T-helper 1 cell treated with Interleukin-12 subunit alpha and Interleukin-12 subunit beta and Interleukin-4 antibody, amounts not matched to agents 30 ng/mL and 1 ng/mL, for 36 hours (primary cell): Measurements from ENCODE around the gene KRTAP20-4. TPM values are rescaled to one million over a fixed set of nuclear protein-coding genes. Genes with fewer than 3 reads are reported as not detected.

ENCODE experiments used
- intact Hi-C: fragments of 100-400 bp; cut with micrococcal nuclease; formaldehyde crosslinking; loops from one replicate; pipeline ENCODE4 v1.15.1; 2024
- total RNA-seq: library from RNA; stranded (reverse); gene quantifications from 2 replicates; pipeline ENCODE4 v1.2.3, GENCODE V29; 2022

Gene KRTAP20-4
- total RNA-seq = not detected in 2 replicates

DNA sequence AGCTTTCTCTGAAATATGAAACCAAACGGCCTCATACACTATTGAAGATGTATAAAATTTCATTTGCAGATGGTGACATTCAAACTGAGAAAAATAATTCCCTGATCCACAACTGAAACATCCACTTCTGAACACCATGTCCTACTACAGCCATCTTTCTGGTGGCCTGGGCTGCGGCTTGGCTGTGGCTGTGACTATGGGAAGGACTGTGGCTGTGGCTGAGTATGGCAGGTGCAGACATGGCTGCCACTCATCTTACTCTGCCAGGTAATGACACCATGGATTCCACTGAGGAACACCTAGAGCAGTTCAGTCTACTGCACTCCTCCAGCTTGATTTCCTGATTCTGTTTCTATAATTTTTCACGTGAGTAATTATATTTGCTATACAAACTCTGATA lies at the start of gene KRTAP20-4:
KRTAP20-4 (plus strand) TSS at position 106 of the 400 bp plus-strand sequence.
- intact Hi-C loops = no loop called here

DNA sequence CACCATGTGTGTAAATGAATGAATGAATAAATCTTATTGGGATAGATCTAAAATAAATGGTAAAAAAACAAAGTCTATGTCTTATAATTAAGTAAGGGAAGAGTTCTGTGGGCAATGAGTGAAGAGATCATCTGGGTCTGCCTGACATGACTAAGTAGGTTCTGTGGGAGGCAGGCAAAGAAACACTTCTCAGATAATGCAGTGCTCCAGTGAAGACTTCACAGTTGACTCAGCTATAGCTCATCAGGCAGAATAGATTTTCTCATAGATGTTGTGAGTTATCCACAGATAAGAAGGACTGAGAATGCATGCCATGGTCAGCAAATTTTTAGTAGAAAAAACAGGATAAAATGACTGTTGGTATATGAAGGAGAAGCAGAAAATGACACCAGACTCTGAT lies 42.7 kb upstream of the KRTAP20-4 start:
- intact Hi-C loops = no loop called here

DNA sequence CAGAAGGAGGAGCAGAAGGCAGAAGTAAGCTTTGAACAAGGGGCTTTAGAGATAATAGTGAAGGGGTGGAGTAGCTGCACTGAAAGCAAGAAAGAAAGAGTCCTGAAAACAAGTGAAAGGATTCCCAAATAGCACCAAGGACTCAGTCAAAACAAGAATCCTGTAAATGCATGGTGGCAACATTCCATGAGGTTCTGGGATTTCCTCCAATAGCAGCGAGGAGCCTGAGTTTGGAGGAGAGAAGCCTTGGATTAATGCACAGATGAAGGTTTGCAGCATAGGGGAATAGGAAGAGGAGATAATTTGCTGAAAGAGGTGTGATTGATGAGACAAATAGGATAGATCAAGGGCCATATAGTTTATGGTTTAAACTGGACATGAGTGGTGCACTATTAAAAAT lies 41.1 kb upstream of the KRTAP20-4 start:
- intact Hi-C loops = no loop called here

DNA sequence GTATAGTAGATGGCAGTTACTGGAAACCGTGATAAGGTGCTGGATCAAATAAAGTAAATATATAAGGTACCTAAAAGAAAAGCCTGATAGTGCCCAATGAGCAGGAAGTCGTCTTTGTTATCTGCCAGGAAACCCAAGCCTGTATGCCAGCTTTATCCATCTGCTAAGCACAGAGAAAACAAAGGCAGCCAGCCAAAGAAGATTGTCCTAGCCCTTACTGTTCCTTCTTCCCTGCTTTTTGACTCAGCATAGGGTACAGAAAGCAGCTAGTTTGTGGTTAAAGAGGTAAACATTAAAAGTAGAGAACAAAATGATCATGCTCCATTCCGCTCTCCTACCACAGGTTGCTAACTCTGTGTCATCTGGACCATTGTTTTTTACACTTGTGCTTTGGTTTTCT lies 40.3 kb upstream of the KRTAP20-4 start:
- intact Hi-C loops = no loop called here

DNA sequence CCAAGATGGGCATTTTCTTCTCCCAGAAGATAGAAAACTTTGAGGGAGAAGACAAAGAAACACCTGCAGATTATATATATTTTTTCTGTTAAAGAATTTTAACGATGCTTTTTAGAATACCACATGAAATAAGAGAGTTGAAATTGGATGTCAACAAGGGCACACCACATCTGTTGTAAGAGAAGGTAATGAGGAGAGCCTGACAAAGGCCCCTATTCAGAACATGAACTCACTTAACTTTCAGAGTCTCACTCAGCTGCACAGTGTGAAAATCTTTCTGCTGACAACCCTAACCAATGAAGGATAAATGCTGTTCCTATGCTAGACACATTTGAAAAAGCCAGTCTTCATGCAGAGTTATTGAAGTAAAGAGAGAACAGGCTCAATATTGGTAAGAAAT lies 37.6 kb upstream of the KRTAP20-4 start:
- intact Hi-C loops = no loop called here

DNA sequence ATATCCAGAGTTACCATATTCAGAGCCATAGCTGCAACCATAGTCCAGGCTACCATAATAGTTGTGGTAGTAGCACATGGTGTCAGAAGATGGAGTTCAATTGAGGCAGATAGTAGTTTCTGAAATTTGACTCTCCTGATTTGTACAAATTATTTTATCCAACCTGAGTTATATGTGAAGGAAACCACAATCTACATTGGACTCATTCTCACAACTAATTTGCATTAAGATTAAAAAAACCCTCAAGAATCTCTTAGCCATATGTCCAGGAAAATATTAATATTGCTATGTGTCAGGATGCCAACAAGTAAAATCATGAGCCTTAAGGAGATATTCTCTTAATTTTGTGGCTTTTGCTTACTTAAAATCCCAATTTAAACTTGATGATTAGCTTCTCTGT lies 30.1 kb upstream of the KRTAP20-4 start, which contains the start of gene KRTAP22-2:
KRTAP22-2 (minus strand) TSS at position 101 of the 400 bp plus-strand sequence.
- intact Hi-C loops = no loop called here

DNA sequence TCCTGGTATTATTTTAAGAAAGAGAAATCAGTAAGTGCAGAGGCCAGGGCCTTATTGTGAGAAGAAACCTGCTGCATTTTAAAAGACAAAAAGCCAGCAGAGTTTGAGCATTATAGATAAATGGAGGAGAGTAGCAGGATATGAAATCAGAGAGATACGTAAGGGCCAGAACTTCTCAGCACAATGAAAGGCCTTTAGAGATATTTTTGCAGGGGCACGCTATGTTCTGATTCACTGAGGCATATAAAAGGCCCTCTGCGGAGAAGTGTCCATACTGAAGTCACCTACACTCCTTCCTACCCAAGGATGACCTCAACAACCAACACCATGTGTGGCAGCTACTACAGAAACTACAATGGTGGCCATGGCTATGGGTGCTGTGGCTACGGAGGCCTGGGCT lies 28.3 kb upstream of the KRTAP20-4 start, which contains the start of gene KRTAP6-3:
KRTAP6-3 (plus strand) TSS at position 301 of the 400 bp plus-strand sequence; CDS start at position 307, 6 bp downstream.
- intact Hi-C loops = no loop called here

DNA sequence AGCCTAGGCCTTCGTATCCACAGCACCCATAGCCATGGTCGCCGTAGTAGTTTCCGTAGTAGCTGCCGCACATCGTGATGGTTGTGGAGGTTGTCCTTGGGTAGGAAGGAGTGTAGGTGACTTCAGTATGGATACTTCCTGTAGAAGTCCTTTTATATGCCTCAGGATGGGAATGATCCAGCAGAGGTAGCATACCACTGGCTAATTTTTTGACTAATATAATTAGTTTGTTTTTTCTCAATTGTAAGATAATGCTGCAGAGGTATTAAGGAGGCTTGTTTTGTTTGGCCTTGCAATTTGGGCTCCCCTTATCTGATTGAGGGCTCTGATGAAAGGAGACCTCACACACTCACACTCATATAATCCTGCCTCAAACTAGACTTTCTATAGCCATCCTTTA lies 21.6 kb upstream of the KRTAP20-4 start, which contains the start of gene KRTAP6-2:
KRTAP6-2 (minus strand) TSS at position 101 of the 400 bp plus-strand sequence; CDS start at position 73, 28 bp downstream.
- intact Hi-C loops = no loop called here

DNA sequence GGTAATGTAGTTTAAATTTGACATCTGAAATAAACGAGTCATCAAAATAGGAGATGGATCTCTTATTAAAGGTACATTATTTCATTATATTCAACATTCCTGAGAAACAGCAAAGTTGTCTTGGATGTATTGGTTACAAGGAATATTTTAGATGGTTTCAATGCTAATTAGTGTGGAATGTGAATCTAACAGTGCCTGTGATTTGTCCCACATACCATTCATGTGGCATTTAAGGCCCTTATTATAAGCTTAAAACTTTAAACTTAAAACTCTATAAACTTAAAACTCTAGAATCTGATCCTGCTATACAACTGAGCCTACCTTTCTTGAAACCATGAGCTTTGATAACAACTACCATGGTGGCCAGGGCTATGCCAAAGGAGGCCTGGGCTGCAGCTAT lies 19.6 kb upstream of the KRTAP20-4 start, which contains the start of gene KRTAP22-1:
KRTAP22-1 (plus strand) TSS at position 301 of the 400 bp plus-strand sequence.
- intact Hi-C loops = no loop called here

DNA sequence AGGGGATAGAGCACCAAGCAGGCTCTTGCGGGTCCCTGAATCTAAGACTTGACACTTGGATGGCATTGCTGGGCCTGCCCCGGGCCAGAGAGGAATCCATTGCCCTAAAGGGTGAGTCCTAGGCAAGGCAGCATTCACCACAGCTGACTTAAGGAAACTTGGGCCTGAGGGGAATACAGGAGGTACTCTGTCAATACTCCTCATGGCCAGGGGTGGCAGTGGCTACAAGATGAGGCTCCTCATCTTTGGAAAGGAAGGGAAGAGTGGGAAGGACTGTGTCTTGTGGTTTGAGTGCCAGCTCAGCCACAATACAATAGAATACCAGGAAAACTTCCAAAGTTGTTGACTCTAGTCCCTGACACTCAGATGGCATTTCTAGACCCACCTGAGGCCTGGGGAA lies 14.5 kb upstream of the KRTAP20-4 start:
- intact Hi-C loops = no loop called here

DNA sequence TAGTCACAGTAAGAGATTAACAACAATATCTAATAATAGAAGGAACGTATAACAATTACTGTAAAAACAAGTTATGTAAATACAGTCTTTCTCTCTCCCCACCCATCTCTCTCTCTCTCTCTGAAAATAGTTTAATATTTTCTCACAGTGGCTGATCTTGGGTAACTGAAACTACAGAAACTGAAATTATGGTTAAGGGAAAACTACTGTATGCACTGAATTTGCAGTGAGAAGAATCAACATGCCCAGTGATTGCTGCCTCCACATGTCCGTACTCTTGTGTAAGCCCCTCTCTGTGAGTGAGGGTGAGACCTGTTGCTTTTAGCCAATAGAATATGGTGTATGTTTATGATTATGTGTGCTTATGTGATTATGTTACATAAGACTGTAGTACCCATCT lies 8.3 kb upstream of the KRTAP20-4 start:
- intact Hi-C loops = no loop called here

DNA sequence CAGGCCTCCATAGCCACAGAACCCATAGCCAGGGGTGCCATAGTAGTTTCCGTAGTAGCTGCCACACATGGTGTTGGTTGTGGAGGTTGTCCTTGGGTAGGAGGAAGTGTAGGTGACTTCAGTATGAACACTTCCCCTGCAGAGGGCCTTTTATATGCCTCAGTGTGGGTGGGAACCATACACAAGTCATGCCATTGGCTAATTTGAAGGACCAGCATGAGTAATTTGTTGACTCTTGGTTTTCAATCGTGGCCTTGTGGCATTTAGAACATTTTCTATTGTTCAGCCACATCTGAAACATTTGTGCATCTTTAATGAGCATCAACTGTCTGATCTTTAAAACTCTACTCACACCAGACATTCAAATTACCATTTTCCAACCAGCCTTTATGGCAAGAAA lies 6.6 kb upstream of the KRTAP20-4 start, which contains the start of gene KRTAP6-1:
KRTAP6-1 (minus strand) TSS at position 95 of the 400 bp plus-strand sequence; CDS start at position 69, 26 bp downstream.
- intact Hi-C loops = no loop called here

DNA sequence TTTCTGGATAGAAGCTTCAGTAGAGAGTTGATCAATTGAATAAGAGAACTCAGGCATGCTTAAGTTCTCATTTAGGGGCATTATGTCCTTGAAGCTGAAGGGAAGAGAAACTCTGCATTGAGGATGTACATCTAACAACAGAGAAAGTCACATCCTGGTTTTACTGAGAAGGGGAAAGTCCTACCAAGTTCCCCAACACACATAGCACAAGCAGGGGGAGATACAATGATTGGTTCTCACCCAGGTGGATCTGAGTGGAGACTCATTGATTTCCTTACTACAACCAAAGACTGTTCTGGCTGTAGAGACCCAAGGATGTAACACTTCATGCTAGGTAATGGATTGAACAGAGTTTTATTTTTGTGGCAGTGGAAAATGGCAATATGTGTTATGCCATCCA lies 5.2 kb upstream of the KRTAP20-4 start:
- intact Hi-C loops = no loop called here

DNA sequence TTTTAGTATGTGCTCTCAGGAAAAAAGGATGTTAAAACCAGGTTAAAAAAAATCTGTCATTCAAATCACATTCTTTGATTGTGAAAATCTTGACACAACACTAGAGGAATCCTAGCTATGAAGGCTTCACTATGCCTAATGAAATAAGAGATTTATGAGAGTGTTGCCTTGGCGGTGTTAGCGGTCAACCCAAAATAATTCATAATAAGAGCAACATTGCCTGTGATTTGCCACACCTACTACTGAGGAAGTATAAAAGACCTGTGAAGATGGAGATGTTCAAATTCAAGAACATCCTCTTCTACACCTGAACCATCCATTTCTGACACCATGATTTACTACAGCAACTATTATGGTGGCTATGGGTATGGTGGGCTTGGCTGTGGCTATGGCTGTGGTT lies 4.3 kb upstream of the KRTAP20-4 start, which contains the start of gene KRTAP20-1:
KRTAP20-1 (plus strand) TSS at position 301 of the 400 bp plus-strand sequence; CDS start at position 331, 30 bp downstream.
- intact Hi-C loops = no loop called here

DNA sequence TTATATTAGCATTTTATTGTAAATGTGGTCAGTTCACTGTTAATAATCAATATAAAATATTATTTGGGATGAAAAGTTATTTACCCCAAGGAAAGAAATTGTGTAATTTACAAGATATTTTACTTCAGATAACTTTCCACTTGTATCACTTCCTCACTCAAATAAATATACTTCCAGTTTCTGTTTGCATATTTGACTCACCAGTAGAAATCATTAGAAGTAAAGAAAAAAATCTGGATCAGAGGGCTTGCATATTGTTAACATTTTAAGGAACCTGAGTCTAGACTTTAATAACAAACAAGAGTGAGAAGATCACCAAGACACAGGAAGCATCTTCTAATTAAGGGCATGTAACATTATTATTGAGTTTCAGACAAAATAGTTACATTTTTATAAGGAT lies 347 bp upstream of the KRTAP20-4 start:
- intact Hi-C loops = no loop called here

DNA sequence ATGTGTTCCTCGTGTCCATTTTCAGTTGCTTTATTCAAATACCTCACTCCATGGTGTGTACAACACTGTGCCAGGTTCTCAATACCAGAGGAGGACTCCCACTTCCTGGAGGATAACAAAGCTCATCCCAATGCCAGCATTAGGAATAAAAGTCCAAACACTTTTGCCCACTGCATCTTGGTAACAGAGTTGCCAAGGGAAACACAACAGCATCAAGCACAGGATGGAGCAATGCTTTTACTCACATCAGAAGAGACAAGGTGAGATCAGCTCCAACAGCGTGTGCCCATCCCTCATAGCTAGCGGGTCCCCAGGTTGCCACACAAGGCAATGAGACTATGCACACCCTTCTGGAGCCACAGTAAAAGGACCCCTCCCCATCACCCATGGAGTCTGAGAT lies 2.9 kb downstream of the KRTAP20-4 start:
- intact Hi-C loops = no loop called here

DNA sequence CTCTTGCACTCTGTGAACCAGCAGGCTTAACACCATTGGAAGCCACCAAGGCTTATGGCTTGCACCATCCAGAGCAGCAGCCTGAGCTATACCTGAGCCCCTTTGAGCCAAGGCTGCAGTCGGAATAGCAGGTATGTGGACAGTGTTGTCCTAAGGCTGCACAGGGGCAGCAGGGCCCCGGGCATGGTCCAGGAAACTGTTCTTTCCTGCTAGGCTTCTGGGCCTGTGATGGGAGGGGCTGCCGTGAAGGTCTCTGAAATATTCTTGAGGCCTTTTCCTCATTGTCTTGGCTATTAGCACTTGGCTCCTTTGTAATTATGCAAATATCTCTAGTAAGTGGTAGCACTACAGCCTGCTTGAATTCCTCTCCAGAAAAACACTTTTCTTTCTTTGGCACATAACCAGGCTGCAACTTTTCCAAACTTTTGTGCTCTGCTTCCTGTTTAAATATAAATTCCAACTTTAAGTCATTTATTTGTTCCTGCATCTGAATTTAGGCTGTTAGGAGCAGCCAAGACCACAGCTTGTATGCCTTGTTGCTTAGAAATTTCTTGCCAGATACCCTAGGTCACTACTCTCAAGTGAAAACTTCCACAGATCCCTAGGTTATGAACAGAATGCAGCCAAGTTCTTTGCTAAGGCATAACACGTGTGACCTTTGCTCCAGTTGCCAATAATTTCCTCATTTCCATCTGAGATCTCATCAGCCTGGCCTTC lies 5.2 kb downstream of the KRTAP20-4 start:
- intact Hi-C loops = no loop called here

DNA sequence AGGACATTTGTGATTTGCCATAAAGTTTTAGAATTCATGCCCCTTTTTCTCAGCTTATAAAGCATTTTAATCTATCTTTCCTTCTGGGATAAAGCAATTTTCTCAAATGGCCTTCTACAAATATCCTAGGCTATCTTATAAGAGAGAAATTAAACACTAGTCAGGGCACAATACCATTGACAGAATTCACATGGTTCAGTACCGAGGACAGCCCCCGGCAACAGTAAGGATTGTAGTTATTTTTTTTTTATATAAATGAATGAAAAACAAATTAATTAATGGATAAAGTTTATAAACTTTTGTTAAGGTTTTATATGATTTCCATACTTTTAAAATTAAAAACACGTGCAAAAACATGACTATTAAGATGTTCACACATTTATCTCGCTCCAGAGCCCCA lies 7.7 kb downstream of the KRTAP20-4 start:
- intact Hi-C loops = no loop called here

DNA sequence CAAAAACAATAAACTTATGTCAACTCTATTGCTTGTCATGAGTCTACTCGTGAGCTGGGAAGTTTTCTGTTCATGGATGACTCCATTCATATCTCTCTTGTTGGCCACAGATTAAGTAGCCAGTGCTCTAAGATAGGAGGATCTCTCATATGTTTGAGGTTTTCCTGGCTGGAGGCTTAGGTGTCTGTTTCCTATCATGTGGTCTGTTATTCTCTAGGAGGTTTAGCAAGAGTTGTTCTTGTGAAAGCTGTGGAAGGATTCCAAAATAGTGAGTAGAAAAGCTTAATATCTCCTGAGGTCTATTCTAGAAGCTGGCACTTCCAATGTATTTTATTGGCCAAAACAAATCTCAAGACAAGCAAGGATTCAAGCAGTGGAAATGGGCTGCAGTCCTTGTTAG lies 8.8 kb downstream of the KRTAP20-4 start:
- intact Hi-C loops = no loop called here

DNA sequence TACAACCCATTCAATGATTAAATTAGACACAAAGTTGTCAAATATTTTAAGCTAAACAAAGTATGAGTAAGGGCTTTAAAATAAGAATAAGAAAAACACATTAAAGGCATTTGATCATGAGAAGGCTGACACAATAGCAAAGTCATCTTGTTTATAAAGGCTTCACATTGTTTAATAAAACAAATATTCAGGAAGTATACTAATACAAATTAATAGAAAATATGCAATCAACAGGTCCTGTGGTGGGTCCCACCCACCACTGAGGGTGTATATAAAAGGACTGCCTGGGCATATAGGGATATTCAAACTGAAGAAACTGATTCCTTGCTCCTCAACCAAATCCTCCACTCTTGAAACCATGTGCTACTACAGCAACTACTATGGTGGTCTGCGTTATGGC lies 14.5 kb downstream of the KRTAP20-4 start, which contains the start of gene KRTAP20-2:
KRTAP20-2 (plus strand) TSS at position 301 of the 400 bp plus-strand sequence; CDS start at position 359, 58 bp downstream.
- intact Hi-C loops = no loop called here

DNA sequence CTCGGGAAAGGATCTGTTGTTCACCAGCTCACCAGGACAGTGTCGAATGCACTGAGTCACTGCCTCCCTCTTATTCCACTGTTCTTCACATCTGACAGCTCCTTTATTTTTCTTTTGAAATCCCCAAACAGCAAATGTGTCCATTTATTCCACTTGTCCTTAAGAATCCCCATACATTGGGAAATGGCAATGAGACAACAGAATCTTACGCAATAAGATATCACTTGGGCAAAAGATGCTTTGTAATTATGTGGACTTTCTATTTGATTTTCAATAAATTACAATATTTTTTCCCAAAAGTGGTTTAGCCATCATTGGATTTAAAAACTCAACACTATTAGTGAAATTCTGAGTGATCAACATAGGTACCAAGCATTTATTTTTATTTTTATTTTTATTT lies 18.3 kb downstream of the KRTAP20-4 start:
- intact Hi-C loops = no loop called here

DNA sequence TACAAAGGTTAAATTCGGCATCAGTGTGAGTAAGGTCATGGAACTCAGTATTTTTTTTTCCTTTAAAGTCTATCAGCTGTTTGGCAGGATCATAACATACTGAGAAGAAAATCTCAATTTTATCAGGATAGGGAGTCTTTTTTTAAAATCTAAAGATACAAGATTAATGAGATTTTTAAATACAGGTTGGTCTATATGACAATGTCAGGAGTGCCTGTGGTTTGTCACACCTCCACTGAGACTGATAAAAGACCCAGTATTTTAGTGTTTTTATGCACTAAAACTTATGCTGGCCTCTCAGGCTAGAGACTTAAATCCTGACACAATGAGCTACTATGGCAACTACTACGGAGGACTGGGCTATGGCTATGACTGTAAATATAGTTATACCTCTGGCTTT lies 22.1 kb downstream of the KRTAP20-4 start, which contains the start of gene KRTAP20-3:
KRTAP20-3 (plus strand) TSS at position 301 of the 400 bp plus-strand sequence.
- intact Hi-C loops = no loop called here
